Measurements from ENCODE around the gene PYGM.

DNA sequence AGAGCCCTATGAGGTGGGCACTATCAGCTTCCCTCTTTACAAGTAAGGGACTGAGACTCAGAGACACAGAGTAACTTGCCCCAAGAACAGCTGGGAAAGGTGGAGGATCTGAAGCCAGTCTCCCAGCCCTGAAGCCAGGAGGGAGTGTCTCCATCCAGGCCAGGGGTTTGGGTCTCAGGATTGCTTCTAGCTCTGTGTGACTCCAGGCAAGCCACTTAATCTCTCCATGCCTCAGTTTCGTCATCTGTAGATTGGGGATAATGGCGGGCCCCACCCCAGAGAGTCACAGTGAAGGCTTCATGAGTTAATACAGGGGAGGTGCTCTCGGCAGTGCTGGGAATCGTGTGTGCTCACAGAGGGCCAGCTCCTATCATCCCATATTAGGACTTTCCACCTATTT, 32.7 kb upstream of the PYGM start:
- TF ChIP-seq CTCF (IDR thresholded peaks at IDR 0.05; ENCODE audit: extremely low read depth in 1 of 2, insufficient read depth in 1 of 2, low read depth in 1 of 2, low read length in 2 of 2) (no peak), EZH2 (IDR thresholded peaks at IDR 0.05; ENCODE audit: borderline replicate concordance, low read depth, low read length, severe bottlenecking) (no peak)
- TF ChIP-seq, protein P1, sequence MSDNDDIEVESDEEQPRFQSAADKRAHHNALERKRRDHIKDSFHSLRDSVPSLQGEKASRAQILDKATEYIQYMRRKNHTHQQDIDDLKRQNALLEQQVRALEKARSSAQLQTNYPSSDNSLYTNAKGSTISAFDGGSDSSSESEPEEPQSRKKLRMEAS (IDR thresholded peaks at IDR 0.05; ENCODE audit: insufficient read depth, insufficient read length), result no peak

All from endothelial cell of umbilical vein (primary cell).